ENCODE data around the gene MYPN.

- no peak for TF ChIP-seq CTCF (conservative IDR thresholded peaks at IDR 0.05; ENCODE audit: low read depth, low read length)
- TF ChIP-seq EZH2 (IDR thresholded peaks at IDR 0.05; ENCODE audit: low read length, unreplicated experiment) = no peak
- no peak for TF ChIP-seq EZH2phosphoT487 (IDR thresholded peaks at IDR 0.05; ENCODE audit: borderline replicate concordance, low read length)
Measured at GRCh38 chr10:68222391-68222790, 113.1 kb downstream of the MYPN start.

Measured in PC-3 (cell line).